DMS53 treated with DMSO at 0.1 percent for 48 hours (cell line): ENCODE measurements around the gene POFUT2.

Experiments used
- DNase-seq: peaks from one replicate; lab custom pipeline; 2025; ENCODE audit not compliant: unreplicated experiment; lab: John Stamatoyannopoulos, UW

POFUT2 gene

GRCh38 chr21:45265721-45266517 lies 21.8 kb downstream of the POFUT2 start:
- DNase-seq = no peak

- no peak for DNase-seq
These were observed 22.7 kb downstream of the POFUT2 start for GRCh38 chr21:45264912-45265515.

- no peak for DNase-seq
These were observed 23.4 kb downstream of the POFUT2 start for GRCh38 chr21:45264146-45264911.

- no peak for DNase-seq
These were observed 24.2 kb downstream of the POFUT2 start for GRCh38 chr21:45263534-45263933.

- DNase-seq = no peak
These were observed 25.1 kb downstream of the POFUT2 start for GRCh38 chr21:45262616-45263015.

GRCh38 chr21:45262041-45262581 lies 25.6 kb downstream of the POFUT2 start:
- no peak for DNase-seq

GRCh38 chr21:45261093-45261492 lies 26.6 kb downstream of the POFUT2 start:
- DNase-seq = no peak

- DNase-seq = no peak
These were observed 27.4 kb downstream of the POFUT2 start for GRCh38 chr21:45260191-45260825.

GRCh38 chr21:45259206-45259840 lies 28.4 kb downstream of the POFUT2 start:
- no peak for DNase-seq

- DNase-seq = no peak
These were observed 29.2 kb downstream of the POFUT2 start for GRCh38 chr21:45258466-45258865.

GRCh38 chr21:45257673-45258341 lies 29.9 kb downstream of the POFUT2 start:
- no peak for DNase-seq

- DNase-seq = no peak
These were observed 30.6 kb downstream of the POFUT2 start for GRCh38 chr21:45256912-45257672.

- DNase-seq = no peak
These were observed 31.4 kb downstream of the POFUT2 start for GRCh38 chr21:45256021-45256911.

- DNase-seq = peak; percentile 36
These were observed 32.2 kb downstream of the POFUT2 start for GRCh38 chr21:45255381-45256020.

GRCh38 chr21:45254460-45254930 lies 33.2 kb downstream of the POFUT2 start:
- DNase-seq = no peak

- DNase-seq = no peak
These were observed 33.8 kb downstream of the POFUT2 start for GRCh38 chr21:45253633-45254459.

GRCh38 chr21:45253180-45253579 lies 34.5 kb downstream of the POFUT2 start:
- DNase-seq = no peak
